ENCODE measurements around the gene SLC26A11.

GRCh38 chr17:80183581-80184422 lies 36.4 kb upstream of the SLC26A11 start:
- TF ChIP-seq NR3C1 (IDR thresholded peaks at IDR 0.05) (no peak), POLR2A (IDR thresholded peaks at IDR 0.05; ENCODE audit: low read length) (no peak), CTCF (IDR thresholded peaks at IDR 0.05) (no peak), MAX (IDR thresholded peaks at IDR 0.05) (no peak), MYC (IDR thresholded peaks at IDR 0.05; ENCODE audit: borderline replicate concordance, low read length) (no peak), RFX5 (IDR thresholded peaks at IDR 0.05) (no peak), CEBPB (IDR thresholded peaks at IDR 0.05) (no peak), EP300 (IDR thresholded peaks at IDR 0.05) (no peak)

All from A549 (cell line).